HepG2 (cell line): ENCODE results near the gene CLEC16A. TPM values are rescaled to one million over a fixed set of nuclear protein-coding genes. Genes with fewer than 3 reads are reported as not detected.

Experiments used
- IKZF5 ChIP-seq: IDR thresholded peaks from 2 replicates; pipeline ENCODE4 v1.6.1; 2018; ENCODE audit warnings: missing genetic modification reagents, mild to moderate bottlenecking, missing compliant biosample characterization
- ONECUT2 ChIP-seq: sonication (generic); formaldehyde crosslinking; IDR thresholded peaks from 2 replicates; pipeline ENCODE4 v1.4.0; 2020; ENCODE audit warnings: missing genetic modification reagents
- PPARG ChIP-seq: conservative IDR thresholded peaks from 2 replicates; pipeline ENCODE4 v1.6.1; 2016; ENCODE audit warnings: missing biosample characterization, missing genetic modification reagents
- RBFOX2 ChIP-seq: fragments of 200-400 bp; formaldehyde crosslinking; IDR thresholded peaks from 2 replicates; pipeline ENCODE4 v1.6.1; 2017; ENCODE audit warnings: low read depth, mild to moderate bottlenecking, low read length
- SOX13 ChIP-seq, 3 experiments: fragments of 450-650 bp in 1 of 3; sonication (generic) in 1 of 3; formaldehyde crosslinking in 1 of 3; IDR thresholded peaks in 2 of 3; conservative IDR thresholded peaks in 1 of 3; 2 replicates each; pipeline versions ENCODE4 v1.5.0 to v1.6.1; 2016 to 2020; ENCODE audit warnings: antibody characterized with exemption in 1 of 3, mild to moderate bottlenecking in 1 of 3, missing compliant biosample characterization in 1 of 3, missing genetic modification reagents in 1 of 3, moderate library complexity in 1 of 3
- ZFP37 ChIP-seq: sonication (generic); formaldehyde crosslinking; IDR thresholded peaks from 2 replicates; pipeline ENCODE4 v1.4.0; 2020; ENCODE audit warnings: missing genetic modification reagents, borderline replicate concordance
- ZNF256 ChIP-seq: sonication (generic); formaldehyde crosslinking; conservative IDR thresholded peaks from 2 replicates; pipeline ENCODE4 v1.4.0; 2020; ENCODE audit warnings: missing genetic modification reagents
- ZNF264 ChIP-seq: sonication (generic); formaldehyde crosslinking; IDR thresholded peaks from 2 replicates; pipeline ENCODE4 v1.4.0; 2020; ENCODE audit warnings: missing genetic modification reagents
- ZNF292 ChIP-seq: sonication (generic); formaldehyde crosslinking; IDR thresholded peaks from 2 replicates; pipeline ENCODE4 v1.8.1; 2022; ENCODE audit warnings: mild to moderate bottlenecking, low read depth, missing genetic modification reagents, borderline replicate concordance
- ZNF430 ChIP-seq: sonication (generic); formaldehyde crosslinking; IDR thresholded peaks from 2 replicates; pipeline ENCODE4 v1.9.0; 2021; ENCODE audit warnings: mild to moderate bottlenecking, missing genetic modification reagents
- ZNF609 ChIP-seq: sonication (generic); formaldehyde crosslinking; IDR thresholded peaks from 2 replicates; pipeline ENCODE4 v1.4.0; 2020; ENCODE audit warnings: mild to moderate bottlenecking, missing genetic modification reagents, borderline replicate concordance
- polyA plus RNA-seq, 8 experiments: library from polyadenylated mRNA; depleted of rRNA in 3 of 8; stranded (reverse) in 7 of 8; unstranded in 1 of 8; fragments of >200 nt; fragmentation: Illumina TruSeq in 4 of 8; extraction: Trizol in 4 of 8; gene quantifications; 2 replicates each; pipeline versions ENCODE4 v1.2.1 to v1.2.3, GENCODE V29; 2011 to 2016; ENCODE audit warnings: low read depth in 4 of 8, missing spikeins in 1 of 8, mixed read lengths in 1 of 8; ENCODE audit not compliant: insufficient read depth in 1 of 8
- total RNA-seq, 5 experiments: library from RNA; depleted of rRNA; stranded (reverse); fragments of >200 nt; fragmentation: Illumina TruSeq; extraction: Trizol; gene quantifications; 2 replicates each; pipeline ENCODE4 v1.2.3, GENCODE V29; 2016; ENCODE audit warnings: low read depth in 1 of 5
- TF ChIP-seq, protein P1 (sequence below): sonication (generic); formaldehyde crosslinking; IDR thresholded peaks from 2 replicates; pipeline ENCODE4 v1.5.0; 2020; ENCODE audit warnings: mild to moderate bottlenecking, missing genetic modification reagents, borderline replicate concordance
- TF ChIP-seq, protein P2 (sequence below): sonication (generic); formaldehyde crosslinking; IDR thresholded peaks from 2 replicates; pipeline ENCODE4 v1.8.1; 2022; ENCODE audit warnings: mild to moderate bottlenecking, missing genetic modification reagents
- TF ChIP-seq, protein P3 (sequence below): IDR thresholded peaks from 2 replicates; pipeline ENCODE4 v1.6.1; 2016; ENCODE audit warnings: low read depth, control low read depth

CLEC16A gene
- total and polyA plus RNA-seq, 2 of the 13 experiments (the other 11 are each of a cell fraction or from before 2014, with no cell fraction given) = 8.5 to 10.3 TPM

GRCh38 chr16:11224096-11224893 lies 279.9 kb downstream of the CLEC16A start (continued):
- TF ChIP-seq, protein P1, sequence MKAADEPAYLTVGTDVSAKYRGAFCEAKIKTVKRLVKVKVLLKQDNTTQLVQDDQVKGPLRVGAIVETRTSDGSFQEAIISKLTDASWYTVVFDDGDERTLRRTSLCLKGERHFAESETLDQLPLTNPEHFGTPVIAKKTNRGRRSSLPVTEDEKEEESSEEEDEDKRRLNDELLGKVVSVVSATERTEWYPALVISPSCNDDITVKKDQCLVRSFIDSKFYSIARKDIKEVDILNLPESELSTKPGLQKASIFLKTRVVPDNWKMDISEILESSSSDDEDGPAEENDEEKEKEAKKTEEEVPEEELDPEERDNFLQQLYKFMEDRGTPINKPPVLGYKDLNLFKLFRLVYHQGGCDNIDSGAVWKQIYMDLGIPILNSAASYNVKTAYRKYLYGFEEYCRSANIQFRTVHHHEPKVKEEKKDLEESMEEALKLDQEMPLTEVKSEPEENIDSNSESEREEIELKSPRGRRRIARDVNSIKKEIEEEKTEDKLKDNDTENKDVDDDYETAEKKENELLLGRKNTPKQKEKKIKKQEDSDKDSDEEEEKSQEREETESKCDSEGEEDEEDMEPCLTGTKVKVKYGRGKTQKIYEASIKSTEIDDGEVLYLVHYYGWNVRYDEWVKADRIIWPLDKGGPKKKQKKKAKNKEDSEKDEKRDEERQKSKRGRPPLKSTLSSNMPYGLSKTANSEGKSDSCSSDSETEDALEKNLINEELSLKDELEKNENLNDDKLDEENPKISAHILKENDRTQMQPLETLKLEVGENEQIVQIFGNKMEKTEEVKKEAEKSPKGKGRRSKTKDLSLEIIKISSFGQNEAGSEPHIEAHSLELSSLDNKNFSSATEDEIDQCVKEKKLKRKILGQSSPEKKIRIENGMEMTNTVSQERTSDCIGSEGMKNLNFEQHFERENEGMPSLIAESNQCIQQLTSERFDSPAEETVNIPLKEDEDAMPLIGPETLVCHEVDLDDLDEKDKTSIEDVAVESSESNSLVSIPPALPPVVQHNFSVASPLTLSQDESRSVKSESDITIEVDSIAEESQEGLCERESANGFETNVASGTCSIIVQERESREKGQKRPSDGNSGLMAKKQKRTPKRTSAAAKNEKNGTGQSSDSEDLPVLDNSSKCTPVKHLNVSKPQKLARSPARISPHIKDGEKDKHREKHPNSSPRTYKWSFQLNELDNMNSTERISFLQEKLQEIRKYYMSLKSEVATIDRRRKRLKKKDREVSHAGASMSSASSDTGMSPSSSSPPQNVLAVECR (CRISPR knock-in tag) = peak; percentile 36; the same call in 1 of the 2 replicates
- TF ChIP-seq ZNF609 (CRISPR knock-in tag) (peak; percentile 70), ZNF256 (CRISPR knock-in tag) (peak; percentile 80; the same call in 1 of the 2 replicates), PPARG (CRISPR knock-in tag) (peak; percentile 75), ZNF292 (CRISPR knock-in tag) (peak; percentile 87), ZNF264 (peak; percentile 34; the same call in 1 of the 2 replicates), IKZF5 (CRISPR knock-in tag) (0 out of 2 replicates have a peak, but pooled peaks have one; percentile 21), ZFP37 (peak; percentile 55; the same call in 1 of the 2 replicates), RBFOX2 (no peak), SOX13 (IDR thresholded peaks at IDR 0.05) (no peak), SOX13 (CRISPR knock-in tag; conservative IDR thresholded peaks at IDR 0.05 in 1 of 2, IDR thresholded peaks at IDR 0.05 in 1 of 2) (peak in 1 of 2 experiments; percentile 56; a peak in 1 of 4 replicates), ONECUT2 (CRISPR knock-in tag) (no peak), ZNF430 (CRISPR knock-in tag) (peak; percentile 67; the same call in 1 of the 2 replicates)
- TF ChIP-seq, protein P2, sequence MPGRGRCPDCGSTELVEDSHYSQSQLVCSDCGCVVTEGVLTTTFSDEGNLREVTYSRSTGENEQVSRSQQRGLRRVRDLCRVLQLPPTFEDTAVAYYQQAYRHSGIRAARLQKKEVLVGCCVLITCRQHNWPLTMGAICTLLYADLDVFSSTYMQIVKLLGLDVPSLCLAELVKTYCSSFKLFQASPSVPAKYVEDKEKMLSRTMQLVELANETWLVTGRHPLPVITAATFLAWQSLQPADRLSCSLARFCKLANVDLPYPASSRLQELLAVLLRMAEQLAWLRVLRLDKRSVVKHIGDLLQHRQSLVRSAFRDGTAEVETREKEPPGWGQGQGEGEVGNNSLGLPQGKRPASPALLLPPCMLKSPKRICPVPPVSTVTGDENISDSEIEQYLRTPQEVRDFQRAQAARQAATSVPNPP (CRISPR knock-in tag) = no peak
- TF ChIP-seq, protein P3, sequence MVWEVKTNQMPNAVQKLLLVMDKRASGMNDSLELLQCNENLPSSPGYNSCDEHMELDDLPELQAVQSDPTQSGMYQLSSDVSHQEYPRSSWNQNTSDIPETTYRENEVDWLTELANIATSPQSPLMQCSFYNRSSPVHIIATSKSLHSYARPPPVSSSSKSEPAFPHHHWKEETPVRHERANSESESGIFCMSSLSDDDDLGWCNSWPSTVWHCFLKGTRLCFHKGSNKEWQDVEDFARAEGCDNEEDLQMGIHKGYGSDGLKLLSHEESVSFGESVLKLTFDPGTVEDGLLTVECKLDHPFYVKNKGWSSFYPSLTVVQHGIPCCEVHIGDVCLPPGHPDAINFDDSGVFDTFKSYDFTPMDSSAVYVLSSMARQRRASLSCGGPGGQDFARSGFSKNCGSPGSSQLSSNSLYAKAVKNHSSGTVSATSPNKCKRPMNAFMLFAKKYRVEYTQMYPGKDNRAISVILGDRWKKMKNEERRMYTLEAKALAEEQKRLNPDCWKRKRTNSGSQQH = 0 out of 2 replicates have a peak, but pooled peaks have one; percentile 59
